ENCODE results near the gene WDR62. TPM values are rescaled to one million over a fixed set of nuclear protein-coding genes. Genes with fewer than 3 reads are reported as not detected.

The WDR62 gene
- total and polyA plus RNA-seq, 7 donors: 0.81 to 7.2 (median 2.6) TPM

GRCh38 chr19:36019061-36019670, 35.5 kb upstream of the WDR62 start:
- DNase-seq (no peak), ATAC-seq (no peak)
- H3K36me3 ChIP-seq (ENCODE audit: insufficient read depth in 1 of 2, low read depth in 1 of 2): no peaks in the 10 kb centered on the region
- no peaks in the 10 kb centered on the region for H3K4me1 ChIP-seq
- no peak overlapping the region for H3K4me3 ChIP-seq
- H3K27ac ChIP-seq: no peak overlapping the region
- TF ChIP-seq CTCF (IDR thresholded peaks at IDR 0.05): no peak
- intact Hi-C loops (cut with DNase I): loop anchor here in 1 of 2 donors (5.0 kb wide), 1 partner anchor 33 kb away; the partner anchor contains the start of genes THAP8 and WDR62
- no peaks in the 10 kb centered on the region for H3K27me3 ChIP-seq (ENCODE audit: insufficient read depth in 3 of 3, low read length in 2 of 3)
- no peaks in the 10 kb centered on the region for H3K9me3 ChIP-seq
- 87 to 91% (median 88%) methylated on average over 21 to 22 of the region's 22 CpGs for WGBS, 3 donors

DNA sequence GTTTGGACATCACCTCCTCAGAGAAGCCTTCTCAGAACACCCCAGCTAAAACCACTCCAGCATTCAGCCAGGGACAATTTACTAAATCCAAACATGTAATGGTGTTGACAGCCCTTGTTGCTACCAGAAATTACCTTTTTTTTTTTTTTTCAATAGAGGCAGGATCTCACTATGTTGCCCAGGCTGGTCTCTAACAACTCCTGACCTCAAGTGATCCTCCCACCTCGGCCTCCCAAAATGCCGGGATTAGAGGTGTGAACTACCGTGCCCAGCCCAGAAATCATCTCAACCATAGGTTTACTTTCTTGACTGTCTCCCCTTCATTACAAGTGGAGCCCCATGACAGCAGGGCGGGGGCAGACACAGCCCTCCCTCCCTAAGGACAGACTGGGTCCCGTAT, 31.3 kb upstream of the WDR62 start:
- Histone ChIP-seq H3K36me3 (ENCODE audit: insufficient read depth in 1 of 2, low read depth in 1 of 2) (no peaks in the 10 kb centered on the region), H3K27ac (no peak overlapping the region), H3K4me3 (no peak overlapping the region), H3K9me3 (no peaks in the 10 kb centered on the region), H3K27me3 (ENCODE audit: insufficient read depth in 3 of 3, low read length in 2 of 3) (no peaks in the 10 kb centered on the region), H3K4me1 (no peaks in the 10 kb centered on the region)
- ATAC-seq: no peak
- 88 to 94% (median 93%) methylated on average over 5 of the region's 5 CpGs for WGBS, 3 donors
- no peak for DNase-seq
- TF ChIP-seq CTCF (IDR thresholded peaks at IDR 0.05): no peak
- intact Hi-C loops (cut with DNase I): no loop called here

DNA sequence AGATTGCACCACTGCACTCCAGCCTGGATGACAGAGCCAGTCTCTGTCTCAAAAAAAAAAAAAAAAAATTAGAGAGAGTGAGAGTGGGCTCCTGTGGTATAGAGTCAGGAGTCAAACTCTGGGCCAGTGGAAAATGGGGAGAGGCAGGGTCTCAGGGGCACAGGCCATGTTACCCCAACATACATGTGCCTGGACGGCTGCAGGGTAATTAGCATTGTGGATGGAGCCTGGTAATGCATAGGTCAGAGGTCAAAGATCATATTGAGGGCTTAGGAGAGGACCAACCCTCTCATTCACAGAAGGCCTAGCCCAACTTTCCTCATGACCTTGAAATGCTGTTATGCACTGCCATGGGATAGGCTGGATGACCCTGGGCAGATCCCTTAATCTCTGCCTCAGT, 29.2 kb upstream of the WDR62 start:
- Histone ChIP-seq H3K27ac (no peak overlapping the region), H3K27me3 (ENCODE audit: insufficient read depth in 3 of 3, low read length in 2 of 3) (no peaks in the 10 kb centered on the region), H3K9me3 (no peaks in the 10 kb centered on the region), H3K4me1 (no peaks in the 10 kb centered on the region), H3K36me3 (ENCODE audit: insufficient read depth in 1 of 2, low read depth in 1 of 2) (no peaks in the 10 kb centered on the region), H3K4me3 (no peak overlapping the region)
- WGBS, 3 donors: 60 to 67% (median 65%) methylated on average over 1 of the region's 1 CpG
- DNase-seq (no peak), ATAC-seq (no peak)
- intact Hi-C loops (cut with DNase I): no loop called here
- no peak for TF ChIP-seq CTCF (IDR thresholded peaks at IDR 0.05)

DNA sequence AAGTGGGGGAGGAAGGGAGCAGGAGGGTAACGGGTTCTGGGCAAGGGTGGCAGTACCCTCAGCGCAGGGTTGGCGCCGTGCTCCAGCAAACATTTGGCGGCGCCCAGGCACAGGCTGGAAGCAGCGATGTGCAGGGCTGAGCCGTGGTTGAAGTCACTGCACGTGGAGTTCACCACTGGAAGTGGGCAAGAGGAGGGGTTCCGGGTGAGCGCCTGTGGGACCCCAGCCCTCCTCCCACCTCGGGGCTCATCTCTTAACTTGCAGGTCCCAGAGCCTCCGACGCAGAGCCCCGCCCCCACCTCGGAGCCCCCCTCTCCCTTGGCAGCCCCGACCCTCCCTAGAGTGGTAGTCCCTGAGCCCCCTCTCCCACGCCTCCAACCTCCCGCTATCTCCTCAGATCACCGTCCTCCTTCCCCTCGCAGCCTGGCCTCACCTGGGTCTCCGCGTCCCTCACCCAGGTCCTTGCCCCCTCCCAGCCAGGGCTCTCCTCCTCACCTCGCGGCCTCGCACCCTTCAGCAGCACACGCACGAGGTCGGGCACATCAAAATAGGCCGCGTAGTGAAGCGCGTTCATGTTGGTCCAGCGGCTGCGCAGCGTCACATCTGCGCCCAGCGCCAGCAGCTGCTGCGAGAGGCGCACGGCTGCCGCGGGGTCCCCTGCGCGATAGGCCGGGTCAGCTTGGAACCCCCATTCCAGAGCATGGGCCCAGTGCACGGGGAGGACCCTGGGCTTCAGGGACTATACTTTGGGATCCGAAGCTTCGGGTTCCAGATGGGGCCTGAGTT, 28.4 kb upstream of the WDR62 start:
- H3K36me3 ChIP-seq (ENCODE audit: insufficient read depth in 1 of 2, low read depth in 1 of 2): no peaks in the 10 kb centered on the region
- no peak for ATAC-seq
- no peak overlapping the region for H3K4me3 ChIP-seq
- TF ChIP-seq CTCF (IDR thresholded peaks at IDR 0.05): no peak
- no peak overlapping the region for H3K27ac ChIP-seq
- DNase-seq: no peak
- intact Hi-C loops (cut with DNase I): no loop called here
- 93 to 95% (median 94%) methylated on average over 47 to 49 of the region's 49 CpGs for WGBS, 3 donors
- H3K4me1 ChIP-seq: no peaks in the 10 kb centered on the region
- no peaks in the 10 kb centered on the region for H3K9me3 ChIP-seq
- no peaks in the 10 kb centered on the region for H3K27me3 ChIP-seq (ENCODE audit: insufficient read depth in 3 of 3, low read length in 2 of 3)

Measured in psoas muscle (tissue), 8 donors.